Measurements from ENCODE around the gene EFNA5. TPM values are rescaled to one million over a fixed set of nuclear protein-coding genes. Genes with fewer than 3 reads are reported as not detected.

EFNA5 gene
- total RNA-seq, 1 experiment from 2014 or later = 0.22 TPM

DNA sequence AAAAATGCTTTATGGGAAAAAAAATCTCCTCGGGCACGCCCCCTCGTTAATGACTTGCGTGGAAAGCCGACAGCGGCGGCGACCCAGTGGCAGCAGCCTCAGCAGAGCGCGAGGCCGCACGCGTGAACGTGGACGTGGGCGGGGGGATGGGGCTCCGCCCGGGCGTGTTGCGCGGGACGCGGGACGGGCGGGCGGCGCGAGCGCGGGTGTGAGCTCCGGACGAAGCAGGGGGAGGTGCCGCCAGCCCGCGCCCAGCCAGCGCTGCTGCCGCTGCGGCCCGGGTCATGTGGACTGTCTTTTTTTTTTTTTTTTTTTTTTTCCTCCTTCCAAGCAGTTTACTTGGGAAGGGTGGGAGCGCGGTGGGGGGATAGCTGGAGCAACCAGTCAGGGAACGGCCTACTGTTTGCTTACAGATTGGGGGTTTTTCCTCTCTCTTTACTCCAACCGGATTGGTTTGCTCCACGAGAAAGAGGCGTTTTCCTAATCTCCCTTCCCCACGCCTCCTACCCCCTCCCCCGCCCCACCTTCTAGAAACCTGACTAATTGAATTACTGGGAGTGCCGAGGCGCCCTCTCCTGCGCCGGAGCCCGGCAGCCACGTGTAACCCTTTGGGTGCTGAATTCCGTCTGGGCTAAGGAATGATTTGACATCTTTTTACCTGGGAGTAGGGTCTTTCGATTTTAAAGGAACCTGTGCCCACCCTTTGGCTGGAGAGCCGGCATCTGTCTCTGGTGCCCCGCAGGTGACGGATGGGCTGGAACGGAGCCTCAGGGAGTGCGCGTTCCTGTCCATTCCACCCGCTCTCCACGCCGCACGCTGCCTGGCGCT, 1.7 kb upstream of the EFNA5 start:
- intact Hi-C loops (cut with micrococcal nuclease) = loop anchor here (2.0 to 10.0 kb wide), 5 partner anchors 100 to 1550 kb away; no protein-coding TSS in a partner anchor
- Histone ChIP-seq H3K9me2 (ENCODE audit: insufficient read depth) (no peaks in the 10 kb centered on the region), H2AFZ (ENCODE audit: low read depth, low read length, poor library complexity, severe bottlenecking) (peak overlapping the region; percentile 97), H3K9ac (ENCODE audit: low read length) (peak overlapping the region; percentile 45), H3K27me3 (ENCODE audit: insufficient read depth, low read length) (no peaks in the 10 kb centered on the region), H3K4me3 (replicated peaks in 1 of 2; ENCODE audit: low read depth in 1 of 2, low read length in 2 of 2) (peak overlapping the region; percentile 48 to 63), H3K4me1 (ENCODE audit: control insufficient read depth in 1 of 2, insufficient read depth in 2 of 2, low read length in 2 of 2) (peaks cover 8 to 36% of the 10 kb centered on the region in 2 experiments; a peak in 3 of 4 replicates), H3K9me3 (ENCODE audit: control insufficient read depth in 1 of 2, insufficient read depth in 1 of 2, low read depth in 1 of 2, low read length in 2 of 2) (no peaks in the 10 kb centered on the region), H3K79me2 (ENCODE audit: insufficient read depth, low read length) (no peaks in the 10 kb centered on the region), H4K20me1 (ENCODE audit: insufficient read depth) (no peaks in the 10 kb centered on the region), H3K4me2 (ENCODE audit: low read length) (peak overlapping the region; percentile 97), H3K36me3 (ENCODE audit: control insufficient read depth in 1 of 2, insufficient read depth in 2 of 2, low read length in 2 of 2) (no peaks in the 10 kb centered on the region), H3K27ac (ENCODE audit: low read depth, low read length) (no peak overlapping the region)
- ChIA-PET CTCF (no interaction called here), POLR2A (no interaction called here), RAD21 (ENCODE audit: low non-redundant PET in 1 of 2, low total read pairs in 2 of 2, uncharacterized antibody in 2 of 2, unreplicated experiment in 2 of 2) (interaction anchor here (0.6 kb wide), 3 partner anchors 107 to 1006 kb away, joined by 3 to 4 read pairs (median 4); no protein-coding TSS in a partner anchor)
- no TSS peak for BruUV-seq (replicated peaks)
- TF ChIP-seq EZH2phosphoT487 (IDR thresholded peaks at IDR 0.05; ENCODE audit: borderline replicate concordance) = no peak
- TF ChIP-seq SP1 (IDR thresholded peaks at IDR 0.05; ENCODE audit: low read depth) = peak; percentile 9; the same call in 1 of the 2 replicates
- no peak for TF ChIP-seq CEBPB (IDR thresholded peaks at IDR 0.05; ENCODE audit: low read depth)
- TF ChIP-seq, protein P1, sequence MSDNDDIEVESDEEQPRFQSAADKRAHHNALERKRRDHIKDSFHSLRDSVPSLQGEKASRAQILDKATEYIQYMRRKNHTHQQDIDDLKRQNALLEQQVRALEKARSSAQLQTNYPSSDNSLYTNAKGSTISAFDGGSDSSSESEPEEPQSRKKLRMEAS (IDR thresholded peaks at IDR 0.05) = peak; percentile 85
- no peak for TF ChIP-seq ZNF274 (IDR thresholded peaks at IDR 0.05; ENCODE audit: low read depth, low read length)
- TF ChIP-seq, protein P2, sequence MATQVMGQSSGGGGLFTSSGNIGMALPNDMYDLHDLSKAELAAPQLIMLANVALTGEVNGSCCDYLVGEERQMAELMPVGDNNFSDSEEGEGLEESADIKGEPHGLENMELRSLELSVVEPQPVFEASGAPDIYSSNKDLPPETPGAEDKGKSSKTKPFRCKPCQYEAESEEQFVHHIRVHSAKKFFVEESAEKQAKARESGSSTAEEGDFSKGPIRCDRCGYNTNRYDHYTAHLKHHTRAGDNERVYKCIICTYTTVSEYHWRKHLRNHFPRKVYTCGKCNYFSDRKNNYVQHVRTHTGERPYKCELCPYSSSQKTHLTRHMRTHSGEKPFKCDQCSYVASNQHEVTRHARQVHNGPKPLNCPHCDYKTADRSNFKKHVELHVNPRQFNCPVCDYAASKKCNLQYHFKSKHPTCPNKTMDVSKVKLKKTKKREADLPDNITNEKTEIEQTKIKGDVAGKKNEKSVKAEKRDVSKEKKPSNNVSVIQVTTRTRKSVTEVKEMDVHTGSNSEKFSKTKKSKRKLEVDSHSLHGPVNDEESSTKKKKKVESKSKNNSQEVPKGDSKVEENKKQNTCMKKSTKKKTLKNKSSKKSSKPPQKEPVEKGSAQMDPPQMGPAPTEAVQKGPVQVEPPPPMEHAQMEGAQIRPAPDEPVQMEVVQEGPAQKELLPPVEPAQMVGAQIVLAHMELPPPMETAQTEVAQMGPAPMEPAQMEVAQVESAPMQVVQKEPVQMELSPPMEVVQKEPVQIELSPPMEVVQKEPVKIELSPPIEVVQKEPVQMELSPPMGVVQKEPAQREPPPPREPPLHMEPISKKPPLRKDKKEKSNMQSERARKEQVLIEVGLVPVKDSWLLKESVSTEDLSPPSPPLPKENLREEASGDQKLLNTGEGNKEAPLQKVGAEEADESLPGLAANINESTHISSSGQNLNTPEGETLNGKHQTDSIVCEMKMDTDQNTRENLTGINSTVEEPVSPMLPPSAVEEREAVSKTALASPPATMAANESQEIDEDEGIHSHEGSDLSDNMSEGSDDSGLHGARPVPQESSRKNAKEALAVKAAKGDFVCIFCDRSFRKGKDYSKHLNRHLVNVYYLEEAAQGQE (IDR thresholded peaks at IDR 0.05; ENCODE audit: low read depth) = no peak
- TF ChIP-seq, protein P3, sequence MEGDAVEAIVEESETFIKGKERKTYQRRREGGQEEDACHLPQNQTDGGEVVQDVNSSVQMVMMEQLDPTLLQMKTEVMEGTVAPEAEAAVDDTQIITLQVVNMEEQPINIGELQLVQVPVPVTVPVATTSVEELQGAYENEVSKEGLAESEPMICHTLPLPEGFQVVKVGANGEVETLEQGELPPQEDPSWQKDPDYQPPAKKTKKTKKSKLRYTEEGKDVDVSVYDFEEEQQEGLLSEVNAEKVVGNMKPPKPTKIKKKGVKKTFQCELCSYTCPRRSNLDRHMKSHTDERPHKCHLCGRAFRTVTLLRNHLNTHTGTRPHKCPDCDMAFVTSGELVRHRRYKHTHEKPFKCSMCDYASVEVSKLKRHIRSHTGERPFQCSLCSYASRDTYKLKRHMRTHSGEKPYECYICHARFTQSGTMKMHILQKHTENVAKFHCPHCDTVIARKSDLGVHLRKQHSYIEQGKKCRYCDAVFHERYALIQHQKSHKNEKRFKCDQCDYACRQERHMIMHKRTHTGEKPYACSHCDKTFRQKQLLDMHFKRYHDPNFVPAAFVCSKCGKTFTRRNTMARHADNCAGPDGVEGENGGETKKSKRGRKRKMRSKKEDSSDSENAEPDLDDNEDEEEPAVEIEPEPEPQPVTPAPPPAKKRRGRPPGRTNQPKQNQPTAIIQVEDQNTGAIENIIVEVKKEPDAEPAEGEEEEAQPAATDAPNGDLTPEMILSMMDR (IDR thresholded peaks at IDR 0.05 in 2 of 3, conservative IDR thresholded peaks at IDR 0.05 in 1 of 3; ENCODE audit: borderline replicate concordance in 1 of 3, insufficient read depth in 1 of 3, low read depth in 2 of 3, low read length in 2 of 3) = no peak
- TF ChIP-seq EZH2 (IDR thresholded peaks at IDR 0.05) = no peak
- TF ChIP-seq RAD21 (IDR thresholded peaks at IDR 0.05; ENCODE audit: low read depth) = no peak
- DNase-seq (ENCODE audit: low read depth, low spot score) (peak; percentile 88), ATAC-seq (peak; percentile 62)
